ENCODE measurements around the gene LMX1B.
"Not testable (repeated sequence)": the region's sequence is repeated elsewhere in the genome, so short reads cannot be mapped to it uniquely, and the experiment has no call there.

LMX1B gene

GRCh38 chr9:126700903-126701812 is 87.4 kb downstream of the LMX1B start:
- no peak for DNase-seq

DNA sequence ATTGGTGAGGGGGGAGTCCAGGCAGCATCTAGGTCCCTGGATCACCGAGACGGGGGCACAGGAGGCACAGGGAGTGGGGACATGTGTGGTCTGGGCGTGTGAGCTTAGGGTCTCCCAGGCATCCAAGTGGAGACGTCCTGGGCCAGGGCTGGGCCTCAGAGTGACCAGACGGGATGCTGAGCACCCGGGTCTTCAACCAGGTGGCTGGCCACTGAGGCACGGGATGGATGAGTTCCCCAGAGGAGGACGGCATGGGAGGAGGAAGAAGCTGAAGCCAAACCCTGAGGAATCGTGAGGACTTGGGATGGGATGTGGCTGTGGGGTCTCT is 88.0 kb downstream of the LMX1B start:
- no peak for DNase-seq

DNA sequence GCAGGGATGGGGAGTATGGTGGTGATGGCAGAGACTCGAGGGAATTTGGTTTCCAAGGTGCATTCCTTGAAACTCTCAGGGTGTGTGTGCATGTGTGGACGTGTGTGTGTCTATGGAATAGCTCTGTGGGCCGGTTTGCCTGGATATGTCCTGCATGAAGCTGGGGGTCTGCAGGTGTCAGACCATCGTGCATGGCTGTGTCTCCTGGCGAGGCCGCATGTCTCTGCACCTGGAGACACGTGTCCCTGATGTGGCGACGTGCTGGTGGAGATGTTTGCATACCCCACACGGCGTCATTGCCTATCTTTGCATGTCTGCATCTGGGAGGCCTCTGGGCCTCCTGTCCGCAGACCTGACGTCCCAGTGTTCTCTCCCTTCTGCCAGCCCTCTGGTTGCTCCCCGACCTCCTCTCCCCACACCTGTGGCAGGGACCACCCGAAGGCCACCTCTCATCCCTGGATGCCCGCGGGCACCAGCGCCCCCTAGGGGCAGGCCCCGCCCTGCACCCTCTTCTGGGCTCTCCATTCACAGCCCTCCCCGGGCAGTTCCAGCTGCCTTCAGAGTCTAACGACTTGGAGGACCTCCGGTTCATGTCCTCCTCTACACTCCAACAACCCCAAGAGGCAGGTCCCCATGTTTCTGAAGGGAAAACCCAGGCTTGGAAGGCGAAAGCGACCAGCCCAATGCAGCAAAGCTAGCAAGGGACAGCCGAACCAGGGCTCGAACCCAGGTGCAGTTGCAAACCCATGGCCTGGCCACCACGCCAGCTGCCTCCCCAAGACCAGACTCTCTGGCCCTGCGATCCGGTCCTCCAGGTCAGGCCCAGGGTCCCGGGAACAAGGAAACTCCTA is 88.6 kb downstream of the LMX1B start:
- DNase-seq, result peak; percentile 11

- no peak for DNase-seq
Measured at GRCh38 chr9:126703002-126703865, 89.5 kb downstream of the LMX1B start.

DNA sequence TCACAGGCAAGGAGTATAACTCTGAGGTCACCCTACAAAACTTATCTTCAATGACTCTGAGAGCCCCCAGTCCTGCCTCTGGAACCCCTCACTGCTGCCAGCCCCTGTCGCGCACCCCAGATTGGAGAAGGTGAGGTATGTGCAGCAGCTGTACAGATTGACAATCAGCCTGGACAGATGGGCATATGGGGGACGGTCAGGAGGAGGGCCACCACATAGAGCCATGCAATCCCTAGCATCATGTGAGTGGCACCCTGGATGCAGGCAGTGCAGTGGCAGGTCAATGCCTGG is 90.1 kb downstream of the LMX1B start:
- no peak for DNase-seq

DNA sequence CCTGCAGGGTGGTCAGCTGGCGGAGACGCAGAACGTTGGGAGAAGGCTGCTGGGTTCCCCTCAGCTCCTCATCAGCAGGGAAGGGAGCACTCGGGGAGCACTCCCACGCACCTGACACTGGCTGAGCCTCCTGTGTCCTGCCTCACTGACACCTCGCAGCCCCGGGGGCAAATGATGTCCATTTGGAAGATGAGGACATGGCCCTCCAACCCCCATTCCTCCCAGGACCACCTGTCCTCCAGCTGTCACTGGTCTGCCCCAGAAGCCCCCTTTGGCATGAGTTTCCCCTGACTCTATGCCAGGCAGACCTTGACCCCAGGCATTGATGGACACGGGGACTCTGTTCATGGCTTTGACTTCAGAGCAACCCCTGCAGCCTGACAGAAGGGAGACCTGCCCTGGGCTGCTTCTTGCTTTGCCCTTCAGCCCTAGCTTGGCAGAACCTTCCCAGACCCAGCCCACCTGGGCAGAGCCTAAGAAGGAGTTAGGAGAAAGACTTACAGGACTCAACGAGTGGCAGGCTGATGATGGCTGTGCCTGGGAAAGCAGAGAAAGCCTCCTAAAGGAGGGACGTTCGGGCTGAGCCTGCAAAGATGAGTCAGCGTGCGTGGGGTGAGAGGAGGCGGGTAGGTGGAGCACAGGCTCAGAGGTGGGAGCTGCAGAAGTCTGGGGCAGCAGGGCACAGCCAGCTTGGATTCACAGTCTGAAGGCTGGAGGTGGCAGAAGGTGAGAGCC is 90.6 kb downstream of the LMX1B start:
- no peak for DNase-seq

GRCh38 chr9:126704892-126705766 is 91.4 kb downstream of the LMX1B start:
- peak; percentile 76 for DNase-seq

- peak; percentile 83 for DNase-seq
Measured at GRCh38 chr9:126705767-126706697, 92.3 kb downstream of the LMX1B start.

- no peak for DNase-seq
Measured at GRCh38 chr9:126706698-126707053, 92.9 kb downstream of the LMX1B start.

- no peak for DNase-seq
Measured at GRCh38 chr9:126707083-126707482, 93.4 kb downstream of the LMX1B start.

DNA sequence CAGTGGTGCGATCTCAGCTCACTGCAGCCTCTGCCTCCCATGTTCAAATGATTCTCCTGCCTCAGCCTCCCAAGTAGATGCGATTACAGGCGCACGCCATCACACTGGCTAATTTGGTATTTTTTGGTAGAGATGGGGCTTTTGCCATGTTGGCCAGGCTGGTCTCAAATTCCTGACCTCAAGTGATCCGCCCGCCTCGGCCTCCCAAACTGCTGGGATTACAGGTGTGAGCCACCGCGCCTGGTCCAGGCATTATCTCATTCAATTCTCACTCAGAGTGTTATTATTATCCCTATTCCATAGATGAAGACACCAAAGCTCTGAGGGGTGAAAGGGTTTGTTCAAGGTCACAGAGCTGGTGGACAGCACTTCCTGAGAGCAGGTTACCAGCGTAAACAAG is 94.0 kb downstream of the LMX1B start:
- DNase-seq, result not testable (repeated sequence)

DNA sequence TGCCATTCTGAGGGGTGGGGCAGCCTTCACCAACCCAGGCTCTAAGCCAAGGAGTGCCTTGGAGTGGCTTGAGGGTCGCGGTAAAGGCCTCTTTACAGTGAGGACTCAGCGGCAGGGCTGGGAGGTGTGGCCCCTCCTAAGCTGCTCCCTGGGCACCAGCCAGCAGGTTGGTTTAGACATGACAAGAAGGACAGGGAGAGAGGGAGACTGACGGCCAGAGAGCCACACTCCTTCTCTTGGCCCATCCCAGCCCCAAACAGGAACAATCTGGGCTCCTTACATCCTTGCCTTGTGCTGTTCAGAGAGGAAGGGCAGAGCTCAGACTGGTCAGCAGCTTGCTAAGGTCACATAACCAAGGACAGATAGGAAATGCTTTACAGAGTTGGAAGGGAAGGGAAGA is 94.5 kb downstream of the LMX1B start:
- DNase-seq, result no peak

GRCh38 chr9:126709241-126709640 is 95.5 kb downstream of the LMX1B start:
- no peak for DNase-seq

GRCh38 chr9:126715382-126715781 is 101.7 kb downstream of the LMX1B start:
- no peak for DNase-seq

- not testable (repeated sequence) for DNase-seq
Measured at GRCh38 chr9:126717441-126717840, 103.7 kb downstream of the LMX1B start.

DNA sequence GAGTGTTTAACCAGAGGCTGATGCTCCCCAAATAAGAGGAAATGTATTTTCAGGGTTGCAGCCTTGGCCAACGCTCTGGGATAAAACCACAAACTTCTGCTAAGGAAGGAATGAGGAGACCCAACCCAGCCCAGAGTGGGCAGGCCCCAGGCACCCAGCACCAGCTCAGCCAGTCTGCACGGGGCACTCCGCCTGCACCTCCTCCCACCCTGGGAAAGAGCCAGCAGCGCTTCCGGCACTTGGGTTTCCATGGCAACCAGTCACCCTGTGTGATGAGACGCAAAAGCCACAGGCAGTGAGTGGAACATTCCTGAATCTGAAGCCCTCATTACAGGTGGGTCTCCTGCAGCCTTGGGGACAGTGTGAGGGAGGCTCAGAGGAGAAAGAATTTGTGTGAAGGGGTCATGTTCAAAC is 105.9 kb downstream of the LMX1B start:
- peak; percentile 93 for DNase-seq

GRCh38 chr9:126720036-126720435 is 106.3 kb downstream of the LMX1B start:
- no peak for DNase-seq

DNA sequence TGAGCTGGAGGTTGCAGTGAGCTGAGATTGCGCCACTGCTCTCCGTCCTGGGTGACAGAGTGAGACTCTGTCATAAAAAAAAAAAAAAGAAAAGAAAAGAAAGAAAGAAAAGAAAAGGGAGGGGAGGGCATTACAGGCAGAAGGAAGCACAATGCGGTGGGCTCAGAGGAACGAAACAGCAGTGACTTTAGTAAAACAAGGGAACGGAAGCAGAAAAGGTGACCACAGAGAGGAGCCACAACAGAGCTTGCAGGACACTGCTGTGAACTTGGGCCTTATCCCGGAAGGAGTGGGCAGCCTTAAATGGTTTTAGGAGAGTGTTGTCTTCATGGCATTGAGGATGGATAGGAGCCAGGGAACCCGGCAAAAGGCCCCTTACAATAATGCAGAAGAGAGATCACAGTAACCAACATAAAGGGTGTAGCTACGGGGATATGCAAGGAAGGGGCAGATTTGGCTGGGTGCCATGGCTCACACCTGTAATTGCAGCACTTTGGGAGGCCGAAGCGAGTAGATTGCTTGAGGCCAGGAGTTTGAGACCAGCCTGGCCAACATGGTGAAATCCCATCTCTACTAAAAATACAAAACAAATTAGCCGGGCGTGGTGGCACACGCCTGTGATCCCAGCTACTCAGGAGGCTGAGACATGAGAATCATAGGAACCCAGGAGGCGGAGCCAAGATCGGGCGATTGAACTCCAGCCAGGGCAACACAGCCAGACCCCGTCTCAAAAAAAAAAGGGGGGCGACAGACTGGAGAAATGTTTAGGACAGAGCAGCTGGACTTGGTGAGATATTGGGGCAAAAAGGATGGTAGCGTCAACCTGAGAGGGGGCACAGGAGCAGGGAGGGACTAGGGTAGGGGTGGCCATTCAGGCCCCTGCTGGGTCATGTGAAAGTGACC is 107.2 kb downstream of the LMX1B start:
- DNase-seq, result no peak

- no peak for DNase-seq
Measured at GRCh38 chr9:126721564-126721981, 107.8 kb downstream of the LMX1B start.

Data from suppressor macrophage treated with lipopolysaccharide for 4 hours (primary cell).